Measurements from ENCODE around the gene PADI4.

DNA sequence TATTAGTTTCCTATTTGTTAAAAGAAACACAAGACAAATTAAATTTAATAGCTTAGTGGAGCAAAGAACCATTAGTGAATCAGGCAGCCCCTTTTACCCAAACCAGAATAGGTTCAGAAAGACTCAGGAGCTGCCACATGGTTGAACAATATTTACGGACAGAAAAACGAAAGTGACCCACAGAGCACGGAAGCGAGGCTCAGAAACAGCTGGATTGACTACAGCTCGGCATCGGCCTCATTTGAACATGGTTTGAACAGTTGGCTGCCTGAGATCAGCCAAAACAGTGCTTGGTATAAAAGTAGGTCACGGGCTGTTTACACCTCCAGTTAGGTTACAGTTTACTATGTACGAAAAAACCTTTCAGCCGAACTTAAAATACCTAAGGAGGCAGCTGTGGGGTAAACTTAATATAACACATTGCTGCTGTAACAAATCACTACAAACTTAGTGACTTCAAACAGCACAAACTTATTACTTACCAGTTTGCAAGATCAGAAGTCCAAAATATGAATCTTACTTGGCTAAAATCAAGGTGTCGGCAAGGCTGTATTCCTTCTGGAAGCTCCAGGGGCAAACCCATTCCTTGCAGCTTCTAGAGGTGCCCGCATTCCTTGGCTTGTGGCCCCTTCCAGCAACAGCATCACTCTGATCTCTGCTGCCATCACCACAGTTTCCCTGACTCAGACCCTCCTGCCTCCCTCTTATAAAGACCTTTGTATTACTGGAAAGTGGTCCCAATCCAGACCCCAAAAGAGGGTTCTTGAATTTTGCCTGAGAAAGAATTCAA is 11.8 kb downstream of the PADI4 start:
- TF ChIP-seq CTCF (IDR thresholded peaks at IDR 0.05) (no peak), POLR2A (IDR thresholded peaks at IDR 0.05) (no peak), POLR2AphosphoS5 (IDR thresholded peaks at IDR 0.05) (no peak)

Data from prostate gland (tissue), 2 donors.